Measurements from ENCODE around the gene PLD4.

Gene PLD4

DNA sequence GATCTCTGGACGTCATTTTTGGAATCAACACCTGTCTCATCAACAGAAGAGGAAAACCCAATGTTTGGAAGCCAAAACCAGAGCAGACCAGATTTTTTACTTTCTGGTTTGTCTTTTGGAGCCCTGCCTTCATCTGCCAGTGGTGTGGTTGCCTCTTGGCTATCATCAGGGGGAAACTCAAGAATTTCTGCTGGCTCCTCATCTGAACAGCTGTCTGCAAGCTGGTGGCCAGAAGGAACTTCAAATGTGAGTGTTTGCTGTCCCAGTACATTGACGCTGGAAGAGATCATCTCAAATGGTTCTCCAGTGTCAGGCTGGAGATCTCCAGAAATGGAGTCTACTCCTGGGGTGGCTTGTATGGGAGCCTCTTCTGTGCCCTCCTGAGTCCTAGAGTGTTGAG, 13.8 kb downstream of the PLD4 start:
- TF ChIP-seq CREB1 (IDR thresholded peaks at IDR 0.05; ENCODE audit: low read depth) (no peak), CEBPB (IDR thresholded peaks at IDR 0.05) (no peak), NFIC (IDR thresholded peaks at IDR 0.05) (no peak), TEAD4 (IDR thresholded peaks at IDR 0.05) (no peak), ZBTB7A (IDR thresholded peaks at IDR 0.05; ENCODE audit: low read depth) (no peak), EP300 (IDR thresholded peaks at IDR 0.05; ENCODE audit: borderline replicate concordance) (no peak), TAF1 (IDR thresholded peaks at IDR 0.05; ENCODE audit: low read depth) (no peak), EGR1 (IDR thresholded peaks at IDR 0.05) (no peak), USF1 (IDR thresholded peaks at IDR 0.05) (no peak), YY1 (IDR thresholded peaks at IDR 0.05; ENCODE audit: low read depth) (no peak), RAD21 (IDR thresholded peaks at IDR 0.05; ENCODE audit: low read depth) (no peak), TCF12 (IDR thresholded peaks at IDR 0.05; ENCODE audit: low read depth) (no peak), FOXM1 (IDR thresholded peaks at IDR 0.05; ENCODE audit: borderline replicate concordance, low read depth) (no peak)
- TF ChIP-seq, protein P1, sequence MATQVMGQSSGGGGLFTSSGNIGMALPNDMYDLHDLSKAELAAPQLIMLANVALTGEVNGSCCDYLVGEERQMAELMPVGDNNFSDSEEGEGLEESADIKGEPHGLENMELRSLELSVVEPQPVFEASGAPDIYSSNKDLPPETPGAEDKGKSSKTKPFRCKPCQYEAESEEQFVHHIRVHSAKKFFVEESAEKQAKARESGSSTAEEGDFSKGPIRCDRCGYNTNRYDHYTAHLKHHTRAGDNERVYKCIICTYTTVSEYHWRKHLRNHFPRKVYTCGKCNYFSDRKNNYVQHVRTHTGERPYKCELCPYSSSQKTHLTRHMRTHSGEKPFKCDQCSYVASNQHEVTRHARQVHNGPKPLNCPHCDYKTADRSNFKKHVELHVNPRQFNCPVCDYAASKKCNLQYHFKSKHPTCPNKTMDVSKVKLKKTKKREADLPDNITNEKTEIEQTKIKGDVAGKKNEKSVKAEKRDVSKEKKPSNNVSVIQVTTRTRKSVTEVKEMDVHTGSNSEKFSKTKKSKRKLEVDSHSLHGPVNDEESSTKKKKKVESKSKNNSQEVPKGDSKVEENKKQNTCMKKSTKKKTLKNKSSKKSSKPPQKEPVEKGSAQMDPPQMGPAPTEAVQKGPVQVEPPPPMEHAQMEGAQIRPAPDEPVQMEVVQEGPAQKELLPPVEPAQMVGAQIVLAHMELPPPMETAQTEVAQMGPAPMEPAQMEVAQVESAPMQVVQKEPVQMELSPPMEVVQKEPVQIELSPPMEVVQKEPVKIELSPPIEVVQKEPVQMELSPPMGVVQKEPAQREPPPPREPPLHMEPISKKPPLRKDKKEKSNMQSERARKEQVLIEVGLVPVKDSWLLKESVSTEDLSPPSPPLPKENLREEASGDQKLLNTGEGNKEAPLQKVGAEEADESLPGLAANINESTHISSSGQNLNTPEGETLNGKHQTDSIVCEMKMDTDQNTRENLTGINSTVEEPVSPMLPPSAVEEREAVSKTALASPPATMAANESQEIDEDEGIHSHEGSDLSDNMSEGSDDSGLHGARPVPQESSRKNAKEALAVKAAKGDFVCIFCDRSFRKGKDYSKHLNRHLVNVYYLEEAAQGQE (IDR thresholded peaks at IDR 0.05; ENCODE audit: low read depth), result no peak
- TF ChIP-seq, protein P2, sequence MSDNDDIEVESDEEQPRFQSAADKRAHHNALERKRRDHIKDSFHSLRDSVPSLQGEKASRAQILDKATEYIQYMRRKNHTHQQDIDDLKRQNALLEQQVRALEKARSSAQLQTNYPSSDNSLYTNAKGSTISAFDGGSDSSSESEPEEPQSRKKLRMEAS (IDR thresholded peaks at IDR 0.05), result no peak

GRCh38 chr14:104938960-104939359, 14.3 kb downstream of the PLD4 start:
- no peak for TF ChIP-seq CEBPB (IDR thresholded peaks at IDR 0.05)
- TF ChIP-seq ZBTB7A (IDR thresholded peaks at IDR 0.05; ENCODE audit: low read depth), result no peak
- TF ChIP-seq YY1 (IDR thresholded peaks at IDR 0.05; ENCODE audit: low read depth), result no peak
- no peak for TF ChIP-seq FOXM1 (IDR thresholded peaks at IDR 0.05; ENCODE audit: borderline replicate concordance, low read depth)
- TF ChIP-seq NFIC (IDR thresholded peaks at IDR 0.05), result no peak
- no peak for TF ChIP-seq TCF12 (IDR thresholded peaks at IDR 0.05; ENCODE audit: low read depth)
- no peak for TF ChIP-seq TEAD4 (IDR thresholded peaks at IDR 0.05)
- TF ChIP-seq EP300 (IDR thresholded peaks at IDR 0.05; ENCODE audit: borderline replicate concordance), result no peak
- TF ChIP-seq, protein P1 (IDR thresholded peaks at IDR 0.05; ENCODE audit: low read depth), result no peak
- no peak for TF ChIP-seq USF1 (IDR thresholded peaks at IDR 0.05)
- no peak for TF ChIP-seq CREB1 (IDR thresholded peaks at IDR 0.05; ENCODE audit: low read depth)

- TF ChIP-seq TAF1 (IDR thresholded peaks at IDR 0.05; ENCODE audit: low read depth), result no peak
- TF ChIP-seq YY1 (IDR thresholded peaks at IDR 0.05; ENCODE audit: low read depth), result no peak
- no peak for TF ChIP-seq EP300 (IDR thresholded peaks at IDR 0.05; ENCODE audit: borderline replicate concordance)
- no peak for TF ChIP-seq TEAD4 (IDR thresholded peaks at IDR 0.05)
- TF ChIP-seq, protein P1 (IDR thresholded peaks at IDR 0.05; ENCODE audit: low read depth), result no peak
- TF ChIP-seq NFIC (IDR thresholded peaks at IDR 0.05), result no peak
- no peak for TF ChIP-seq USF1 (IDR thresholded peaks at IDR 0.05)
- no peak for TF ChIP-seq FOXM1 (IDR thresholded peaks at IDR 0.05; ENCODE audit: borderline replicate concordance, low read depth)
- TF ChIP-seq TCF12 (IDR thresholded peaks at IDR 0.05; ENCODE audit: low read depth), result no peak
- TF ChIP-seq ZBTB7A (IDR thresholded peaks at IDR 0.05; ENCODE audit: low read depth), result no peak
- no peak for TF ChIP-seq RAD21 (IDR thresholded peaks at IDR 0.05; ENCODE audit: low read depth)
- no peak for TF ChIP-seq EGR1 (IDR thresholded peaks at IDR 0.05)
These were observed 15.2 kb downstream of the PLD4 start for GRCh38 chr14:104939666-104940410.

Data from Ishikawa (cell line).